Fibroblast of lung (primary cell): ENCODE results near the gene GABPA.
"Not testable (repeated sequence)": the region's sequence is repeated elsewhere in the genome, so short reads cannot be mapped to it uniquely, and the experiment has no call there.

ENCODE experiments used
- CTCF ChIP-seq, 2 donors: IDR thresholded peaks in 1 of 2; conservative IDR thresholded peaks in 1 of 2; 1 replicate in 1 of 2; 2 replicates in 1 of 2; pipeline ENCODE4 v1.5.1; 2011 to 2012; ENCODE audit warnings: low read length in 2 of 2, control low read depth in 1 of 2, inconsistent platforms in 1 of 2, low read depth in 1 of 2, mild to moderate bottlenecking in 1 of 2
- EZH2 ChIP-seq: IDR thresholded peaks from 2 replicates; pipeline ENCODE4 v1.5.1; 2012; ENCODE audit warnings: low read length, control low read depth, mild to moderate bottlenecking; ENCODE audit errors: missing control alignments

- TF ChIP-seq CTCF (conservative IDR thresholded peaks at IDR 0.05 in 1 of 2, IDR thresholded peaks at IDR 0.05 in 1 of 2; ENCODE audit: low read depth in 1 of 2, low read length in 2 of 2); EZH2: not testable (repeated sequence)
These were observed 39.3 kb upstream of the GABPA start for GRCh38 chr21:25695461-25695860.
